Right ventricle myocardium inferior (tissue), 1 donor: ENCODE measurements around the gene ZC2HC1C. TPM values are rescaled to one million over a fixed set of nuclear protein-coding genes. Genes with fewer than 3 reads are reported as not detected.

ENCODE experiments used
- ATAC-seq: fragments of 200-7000 bp; cut with Tn5 transposase; one replicate; pipeline ENCODE4 v1.9.1; 2020; ENCODE audit warnings: mild to moderate bottlenecking, moderate library complexity
- DNase-seq: peaks from one replicate; pipeline ENCODE4 v3.0.0; 2021; ENCODE audit errors: missing footprints
- intact Hi-C: fragments of 100-400 bp; cut with DNase I; formaldehyde crosslinking; loops from one replicate; pipeline ENCODE4 v1.11.0; 2022
- total RNA-seq: library from RNA; stranded (reverse); fragmentation: NEBNext Ultra II Directional; extraction: Animal tissue kit (Norgen Biotek cat#: 25700); gene quantifications from one replicate; pipeline ENCODE4 v1.2.1, GENCODE V29; 2021
- donor health status: DM: no; HTN: yes; CAD: no; lungs with severe emphysema.

The ZC2HC1C gene
- total RNA-seq, 1 donor from 2014 or later = 11.4 TPM

DNA sequence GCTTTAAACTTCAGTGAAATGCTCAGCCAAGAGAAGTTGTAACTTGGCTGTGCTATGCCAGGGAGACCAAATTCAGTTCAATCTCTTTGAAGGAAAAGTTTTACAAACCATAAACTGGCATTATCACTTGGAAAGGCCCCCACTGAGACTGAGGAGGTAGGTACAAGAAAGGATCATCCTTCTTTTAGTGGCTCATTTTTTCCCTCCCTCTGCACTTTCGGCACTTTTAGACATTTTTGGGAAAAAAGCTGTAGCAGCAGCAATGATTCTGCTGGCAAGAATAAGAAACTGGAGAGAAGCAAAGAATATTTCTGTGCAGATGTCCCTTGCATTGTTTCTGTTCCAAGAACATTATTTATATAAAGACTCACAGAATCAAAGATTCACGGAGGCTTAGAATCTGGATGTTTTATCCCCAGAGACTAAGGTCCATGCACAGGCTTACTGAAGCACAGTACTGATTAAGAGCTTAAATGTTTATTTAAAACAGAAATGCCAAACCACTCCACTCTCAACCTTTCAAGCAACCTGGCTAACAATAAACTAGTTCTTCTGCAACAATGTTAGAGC lies 12.3 kb downstream of the ZC2HC1C start:
- intact Hi-C loops = loop anchor here (10.0 kb wide), 1 partner anchor 137 kb away; no protein-coding TSS in a partner anchor
- no peak for DNase-seq
- ATAC-seq = no peak

DNA sequence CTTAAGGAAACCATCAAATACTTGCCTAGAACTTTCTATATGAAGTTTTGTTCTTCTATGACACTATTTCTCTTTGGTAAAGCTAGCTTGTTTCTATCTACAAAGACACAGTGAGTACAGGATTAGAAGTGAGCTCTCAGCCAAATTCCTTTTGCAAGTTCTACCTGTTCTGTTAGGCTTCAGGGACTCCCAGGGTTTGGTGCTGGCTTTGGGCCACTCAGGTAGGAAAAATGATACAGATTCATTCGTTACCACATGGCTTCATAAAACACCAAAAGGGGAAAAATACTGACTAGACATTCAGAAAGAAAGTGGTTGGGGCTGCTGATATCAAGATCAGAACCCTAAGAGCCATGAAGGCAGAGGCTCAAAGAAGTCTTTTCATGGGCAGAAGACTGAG lies 13.8 kb downstream of the ZC2HC1C start:
- DNase-seq (no peak), ATAC-seq (no peak)
- intact Hi-C loops = loop anchor here (10.0 kb wide), 1 partner anchor 138 kb away; no protein-coding TSS in a partner anchor

DNA sequence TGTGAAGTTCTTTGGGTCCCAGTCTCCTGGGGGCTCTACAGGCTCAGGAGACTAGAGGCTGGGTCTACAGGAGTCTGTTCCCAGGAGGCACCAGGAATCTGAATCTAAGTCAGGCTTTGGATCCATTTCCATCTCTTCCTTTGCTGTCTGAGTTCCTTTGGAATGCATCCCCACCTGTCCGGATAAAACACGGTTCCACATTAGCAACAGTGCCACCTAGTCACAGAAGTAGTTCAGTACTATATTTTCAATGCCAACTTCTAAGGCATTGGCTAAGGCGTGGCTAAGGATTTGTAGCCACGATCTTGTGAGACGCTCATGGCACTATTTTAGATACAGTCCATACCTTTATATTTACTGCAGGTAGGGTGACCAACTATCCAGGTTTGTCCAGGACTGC lies 15.1 kb downstream of the ZC2HC1C start:
- DNase-seq (no peak), ATAC-seq (no peak)
- intact Hi-C loops = loop anchor here (10.0 kb wide), 1 partner anchor 140 kb away; no protein-coding TSS in a partner anchor

DNA sequence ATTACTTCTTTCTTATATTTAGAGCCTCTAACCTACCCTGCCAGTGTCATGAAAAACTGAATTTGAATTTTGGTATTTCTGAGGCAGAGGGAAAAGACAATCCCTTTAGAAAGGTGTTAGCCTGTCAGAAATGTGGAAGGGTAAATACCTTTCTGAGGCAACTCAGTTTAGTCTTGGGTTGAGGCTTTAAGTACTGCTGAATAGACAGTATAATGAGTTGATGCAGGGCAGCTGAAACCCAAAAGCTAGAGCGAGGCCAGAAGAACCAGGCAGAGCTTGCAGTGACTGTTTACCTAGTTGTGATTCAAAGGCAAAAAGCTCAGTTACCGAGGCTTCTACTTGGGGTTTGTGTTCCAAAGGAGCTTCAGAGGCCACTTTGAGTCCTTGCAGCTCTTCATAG lies 18.7 kb downstream of the ZC2HC1C start:
- no peak for DNase-seq
- ATAC-seq = peak; percentile 9
- intact Hi-C loops = loop anchor here (2.0 to 10.0 kb wide), 3 partner anchors 143 to 227 kb away; no protein-coding TSS in a partner anchor

DNA sequence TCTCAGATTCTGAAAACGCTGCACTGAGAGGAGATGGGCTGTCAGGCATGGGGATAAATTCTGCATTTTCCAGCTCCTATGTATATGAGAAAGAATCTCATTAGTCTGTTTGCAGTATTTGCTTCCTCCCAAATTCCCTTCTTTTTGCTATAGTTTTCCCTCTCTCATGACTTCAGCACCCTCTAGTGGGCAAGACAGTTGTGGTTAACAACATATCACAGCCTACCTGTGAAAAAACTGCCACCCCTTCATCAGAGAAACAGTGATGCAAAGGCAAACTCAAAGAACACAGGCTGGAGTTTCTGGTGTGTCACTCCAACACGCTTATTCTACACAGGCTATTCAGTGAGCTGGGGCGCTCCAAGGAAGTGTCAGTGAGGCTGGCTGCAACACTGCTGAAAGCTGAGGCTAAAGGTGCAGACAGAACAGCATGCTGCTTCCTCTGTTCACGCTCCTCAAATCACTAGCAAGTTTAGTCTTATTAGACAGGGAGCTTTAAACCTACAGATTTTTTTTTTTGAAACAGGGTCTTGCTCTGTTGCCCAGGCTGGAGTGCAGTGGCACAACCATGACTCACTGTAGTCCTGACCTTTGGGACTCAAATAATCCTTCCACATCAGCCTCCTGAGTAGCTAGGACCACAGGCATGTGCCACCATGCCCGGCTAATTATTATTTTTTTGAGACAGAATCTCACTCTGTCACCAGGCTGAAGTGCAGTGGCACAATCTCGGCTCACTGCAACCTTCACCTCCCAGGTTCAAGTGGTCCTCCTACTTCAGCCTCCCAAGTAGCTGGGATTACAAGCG lies 19.3 kb downstream of the ZC2HC1C start:
- ATAC-seq (peak; percentile 68), DNase-seq (no peak)
- intact Hi-C loops = loop anchor here (2.0 to 10.0 kb wide), 3 partner anchors 144 to 228 kb away; no protein-coding TSS in a partner anchor

DNA sequence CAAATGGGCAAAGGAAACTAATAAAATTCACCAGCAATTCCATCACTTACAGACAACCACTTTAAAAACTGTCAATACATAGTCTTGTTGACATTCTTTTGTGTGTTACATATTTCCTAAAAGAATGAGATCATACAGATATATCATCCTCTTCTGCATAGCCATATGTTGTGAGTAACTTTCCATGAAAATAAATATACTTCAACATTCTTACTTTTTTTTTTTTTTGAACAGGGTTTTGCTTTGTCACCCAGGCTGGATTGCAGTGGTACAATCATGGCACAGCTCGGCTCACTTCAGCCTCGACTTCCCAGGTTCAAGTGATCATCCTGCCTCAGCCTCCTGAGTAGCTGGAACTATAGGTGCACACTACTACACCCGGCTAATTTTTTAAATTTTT lies 20.9 kb downstream of the ZC2HC1C start:
- no peak for ATAC-seq
- no peak for DNase-seq
- intact Hi-C loops = no loop called here

DNA sequence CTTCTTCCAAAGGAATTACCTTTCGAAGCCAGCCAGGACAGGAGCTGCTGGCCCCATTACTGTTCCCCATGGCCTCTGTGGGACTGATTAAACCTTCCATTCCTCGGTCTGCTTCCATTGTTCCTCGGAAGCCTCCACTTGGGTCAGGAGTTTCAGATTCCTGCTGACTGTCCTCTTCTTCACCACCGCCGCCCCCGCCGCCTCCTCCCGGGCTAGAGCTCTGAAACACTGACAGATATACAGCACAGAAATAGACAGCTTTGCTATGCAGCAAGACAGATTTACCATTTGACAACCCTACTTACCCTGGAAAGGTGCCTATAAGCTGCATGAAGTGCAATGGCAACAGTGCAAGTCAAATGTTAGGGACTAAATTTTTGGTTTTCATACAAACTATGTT lies 21.8 kb downstream of the ZC2HC1C start:
- DNase-seq = no peak
- intact Hi-C loops = no loop called here
- no peak for ATAC-seq

DNA sequence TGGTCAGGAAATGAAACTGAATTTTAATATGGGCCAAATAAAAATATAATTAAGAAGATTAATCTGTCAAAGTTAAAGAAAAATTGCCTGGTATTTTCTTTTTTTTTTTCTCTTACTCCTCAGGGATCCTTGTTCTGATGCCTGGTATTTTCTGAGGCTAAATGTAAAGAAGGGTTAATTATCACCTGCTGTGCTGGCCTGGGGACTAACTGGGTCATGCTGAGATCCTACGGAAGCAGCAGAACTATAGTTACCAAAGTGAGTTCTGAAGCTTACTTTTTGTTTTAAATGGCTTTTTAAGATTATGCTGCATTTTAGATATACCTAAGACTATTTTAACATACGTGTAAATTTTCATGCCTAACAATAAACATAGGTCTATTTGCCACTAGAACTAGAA lies 23.3 kb downstream of the ZC2HC1C start:
- intact Hi-C loops = no loop called here
- DNase-seq = no peak
- ATAC-seq = no peak

DNA sequence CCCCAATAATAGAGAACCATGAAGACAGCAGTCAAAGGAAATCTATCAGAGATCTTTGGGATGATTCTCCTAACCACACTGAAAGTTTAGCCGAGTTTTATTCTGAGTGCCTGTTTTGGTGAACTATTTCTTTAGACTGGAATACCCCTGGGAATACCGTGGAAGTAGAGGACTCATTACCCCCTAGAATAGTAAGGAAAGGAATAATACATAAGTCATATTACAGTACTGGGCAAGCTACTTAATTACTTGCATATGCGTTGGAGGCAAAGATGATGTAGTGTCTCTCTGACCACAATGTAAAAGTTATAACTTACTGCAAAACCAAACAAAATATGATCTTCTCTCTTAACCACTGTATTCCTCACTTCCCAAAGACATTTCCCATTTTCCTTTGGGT lies 25.5 kb downstream of the ZC2HC1C start:
- no peak for ATAC-seq
- intact Hi-C loops = no loop called here
- DNase-seq = no peak

DNA sequence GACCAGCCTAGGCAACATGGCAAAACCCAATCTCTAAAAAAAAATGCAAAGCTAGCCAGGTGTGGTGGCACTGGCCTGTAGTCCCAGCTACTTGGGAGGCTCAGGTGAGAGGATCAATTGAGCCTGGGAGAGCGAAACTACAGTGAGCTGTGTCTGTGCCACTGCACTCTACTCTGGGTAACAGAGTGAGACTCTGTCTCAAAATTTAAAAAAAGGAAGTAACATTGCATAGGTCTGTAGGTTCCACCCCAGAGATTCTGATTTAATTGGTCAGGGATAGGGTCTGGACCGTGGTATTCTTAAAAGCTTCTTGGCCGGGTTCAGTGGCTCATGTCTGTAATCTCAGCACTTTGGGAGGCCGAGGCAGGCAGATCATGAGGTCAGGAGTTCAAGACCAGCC lies 26.2 kb downstream of the ZC2HC1C start:
- no peak for ATAC-seq

DNA sequence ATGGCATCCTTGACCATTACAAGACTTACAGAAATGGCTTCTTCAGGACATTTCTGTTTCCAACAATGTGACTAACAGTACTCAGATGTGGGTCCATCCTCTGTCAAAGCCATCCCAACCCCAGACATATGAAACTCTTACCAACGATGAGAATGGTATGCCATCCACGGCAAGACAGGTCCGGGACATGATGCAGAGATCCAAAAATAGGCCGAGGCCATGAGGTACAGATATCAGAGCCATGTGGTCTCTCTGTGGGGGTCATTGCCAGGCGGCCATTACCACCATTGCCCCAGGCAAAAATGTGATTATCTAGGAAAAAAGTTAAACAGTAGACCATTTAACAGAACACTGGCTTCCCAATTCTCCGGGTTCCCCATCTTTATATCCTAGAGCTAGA lies 27.5 kb downstream of the ZC2HC1C start:
- DNase-seq (no peak), ATAC-seq (peak; percentile 20)
- intact Hi-C loops = no loop called here

More for the DNA sequence above, 26.2 kb downstream of the ZC2HC1C start:
- intact Hi-C loops = no loop called here
- DNase-seq = no peak

DNA sequence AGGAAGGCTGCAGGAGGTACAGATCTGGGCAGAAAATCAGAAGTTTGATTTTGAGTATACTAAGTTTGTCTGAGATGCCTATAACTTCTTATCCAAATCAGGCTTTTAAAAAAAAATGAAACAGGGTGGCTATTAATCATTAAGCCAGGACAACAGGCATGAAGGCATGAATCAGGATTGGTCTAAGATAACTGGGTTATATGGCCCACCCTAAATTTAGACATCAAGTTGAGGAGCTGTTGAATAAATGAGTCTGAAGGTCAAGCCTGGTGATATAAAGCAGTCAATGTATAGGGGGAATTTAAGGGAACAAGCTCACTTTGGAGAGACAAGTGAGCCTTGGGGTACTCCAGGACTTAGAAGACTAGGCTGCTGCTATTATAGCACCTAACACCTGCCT lies 28.8 kb downstream of the ZC2HC1C start:
- no peak for ATAC-seq
- intact Hi-C loops = no loop called here
- DNase-seq = no peak

DNA sequence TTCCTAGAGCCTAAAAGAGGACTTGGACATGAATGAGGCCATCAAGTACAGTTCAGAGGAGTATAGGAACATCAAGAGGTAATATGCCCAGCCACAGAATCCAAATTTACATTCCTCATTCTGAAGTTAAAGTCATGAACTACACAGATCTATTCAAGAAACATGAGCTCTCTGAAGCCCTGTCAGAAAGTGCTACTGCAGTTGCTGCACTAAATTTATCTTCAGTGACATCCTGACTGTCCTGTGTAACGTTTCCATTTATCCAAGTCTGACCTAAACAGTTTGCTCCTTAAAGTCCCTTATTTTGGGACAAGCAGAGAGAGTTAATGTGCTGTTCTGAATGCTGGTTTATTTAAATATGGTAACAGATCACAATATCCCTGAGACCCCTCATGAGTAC lies 29.2 kb downstream of the ZC2HC1C start:
- no peak for ATAC-seq
- intact Hi-C loops = no loop called here
- DNase-seq = no peak

DNA sequence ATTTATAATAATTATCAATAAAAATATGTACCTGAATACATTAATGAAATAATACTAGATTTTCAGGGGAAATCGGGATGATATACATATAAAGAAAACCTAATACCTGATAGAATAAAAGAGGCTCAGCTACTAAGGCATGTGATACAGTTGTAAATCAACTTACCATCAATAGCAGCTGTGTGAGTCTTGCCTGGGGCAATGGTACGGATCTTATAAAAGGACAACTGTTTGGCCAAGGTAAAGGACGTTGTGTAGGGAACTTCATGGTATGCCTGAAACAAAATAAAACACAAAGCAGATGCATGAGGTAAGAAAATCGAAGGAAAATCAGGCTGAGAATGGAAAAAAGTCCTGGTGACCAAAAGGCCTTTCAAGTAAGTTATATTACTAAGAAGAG lies 32.0 kb downstream of the ZC2HC1C start:
- DNase-seq (no peak), ATAC-seq (no peak)
- intact Hi-C loops = no loop called here

DNA sequence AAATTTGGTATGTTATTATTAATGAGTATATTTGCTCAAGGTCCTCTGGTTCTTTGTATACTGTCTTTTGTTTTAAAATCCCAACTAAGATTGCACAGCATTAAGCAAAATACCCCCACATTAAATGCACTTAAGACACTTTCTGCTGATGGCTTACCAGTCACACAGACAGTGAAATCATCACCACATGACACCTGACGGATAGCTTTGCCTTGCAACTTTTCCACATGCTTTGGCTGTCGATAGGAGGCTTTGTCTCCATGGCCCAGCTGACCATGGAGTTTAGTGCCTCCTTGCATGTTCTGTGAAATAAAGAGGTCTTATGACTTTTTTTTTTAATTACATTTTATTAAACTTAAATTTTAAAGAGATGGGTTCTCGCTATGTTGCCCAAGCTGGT lies 37.7 kb downstream of the ZC2HC1C start:
- DNase-seq = no peak

DNA sequence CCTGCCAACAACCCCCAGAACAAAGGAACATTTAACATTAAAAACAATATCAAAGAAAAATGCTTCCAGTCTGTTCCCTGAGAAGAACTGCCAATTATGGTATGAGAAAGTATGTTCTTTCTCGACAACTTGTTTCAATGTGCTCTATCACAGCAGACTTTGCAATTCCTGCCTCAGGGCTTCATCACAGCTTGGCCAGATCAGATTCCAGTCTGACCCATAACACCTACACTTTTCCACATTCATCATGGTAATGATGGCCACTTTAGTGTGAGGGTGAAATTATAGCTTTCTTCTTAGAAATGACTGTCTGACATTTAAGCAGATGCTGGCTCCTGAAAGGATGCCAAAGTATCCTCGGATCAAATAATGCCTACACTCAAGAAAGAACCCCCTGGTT lies 40.4 kb downstream of the ZC2HC1C start:
- ATAC-seq (no peak), DNase-seq (no peak)
- intact Hi-C loops = no loop called here

More for the DNA sequence above, 37.7 kb downstream of the ZC2HC1C start:
- ATAC-seq = no peak
- intact Hi-C loops = no loop called here

DNA sequence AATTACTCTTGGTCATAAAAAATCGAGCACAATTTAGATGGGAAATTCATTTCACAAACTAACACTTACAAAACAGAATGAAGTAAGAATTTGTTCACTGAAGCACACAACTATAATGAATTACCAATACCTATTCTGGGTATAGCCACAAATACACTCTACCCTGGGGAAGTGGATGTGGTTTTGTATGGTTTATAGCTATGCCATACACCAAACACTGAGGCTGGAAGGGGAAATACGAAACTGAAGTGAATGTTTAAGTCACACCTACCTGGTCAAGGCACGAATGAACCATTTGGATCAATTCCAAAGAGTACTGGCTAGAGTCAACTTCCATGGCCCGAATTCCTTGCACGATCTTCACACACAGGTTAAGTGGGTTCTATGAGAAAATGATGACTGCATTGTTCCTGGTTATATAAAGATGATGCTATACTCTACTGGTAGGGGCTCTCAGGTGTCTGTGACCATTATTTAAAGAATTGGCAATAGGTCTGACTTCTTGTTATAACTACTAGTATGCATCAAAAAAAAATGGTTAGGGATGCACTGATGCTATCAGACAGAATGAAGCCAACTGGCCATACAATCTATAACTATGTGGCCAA lies 44.6 kb downstream of the ZC2HC1C start:
- DNase-seq (no peak), ATAC-seq (no peak)
- intact Hi-C loops = no loop called here

DNA sequence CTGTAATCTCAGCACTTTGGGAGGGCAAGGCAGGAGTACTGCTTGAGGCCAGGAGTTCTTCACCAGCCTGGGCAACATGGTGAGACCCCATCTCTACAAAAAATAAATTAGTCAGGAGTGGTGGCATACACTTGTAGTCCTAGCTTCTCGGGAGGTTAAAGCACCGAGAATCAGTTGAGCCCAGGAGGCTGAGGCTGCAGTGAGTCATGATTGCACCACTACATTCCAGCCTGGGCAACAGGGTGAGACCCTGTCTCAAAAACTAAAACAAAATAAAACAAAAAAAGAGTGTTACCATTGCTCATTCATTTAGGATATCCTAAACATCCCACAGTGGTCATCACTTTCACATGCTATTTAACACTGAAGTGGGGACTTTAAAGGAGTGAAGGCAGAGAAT lies 49.6 kb downstream of the ZC2HC1C start:
- ATAC-seq = no peak
- intact Hi-C loops = no loop called here
- no peak for DNase-seq

DNA sequence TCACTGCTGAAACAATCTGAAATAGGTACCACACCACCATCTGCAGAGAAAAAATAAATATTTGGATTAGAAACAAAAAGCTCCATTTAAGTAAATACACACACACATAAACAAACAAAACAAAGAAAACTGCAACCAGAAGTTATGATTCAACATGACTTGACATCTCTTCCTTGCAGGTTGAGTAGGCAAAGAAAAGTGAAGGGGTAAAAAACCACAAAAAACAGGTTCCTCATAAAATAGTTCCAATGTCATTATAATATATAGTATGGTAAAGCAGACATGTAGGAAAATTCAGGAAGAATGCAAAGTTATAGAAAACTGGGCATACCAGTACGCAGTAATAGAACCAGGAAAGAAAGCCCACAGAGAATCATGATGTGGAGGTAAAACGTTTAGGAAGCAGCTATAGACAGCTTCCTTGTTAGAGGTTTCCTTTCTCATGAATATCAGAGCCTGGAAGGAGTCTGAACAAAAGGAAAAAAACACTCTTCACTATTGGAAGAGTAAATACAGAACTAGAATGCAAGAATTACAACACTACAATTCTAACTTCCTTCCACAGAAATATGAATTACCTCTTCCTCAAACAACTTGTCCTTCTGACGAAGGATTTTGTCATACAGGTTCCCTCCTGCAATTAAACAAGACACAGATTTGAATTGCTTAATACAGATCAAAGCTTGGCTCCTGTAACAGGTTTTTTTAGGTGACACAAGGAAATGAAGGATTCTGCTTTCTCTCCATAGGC lies 51.3 kb downstream of the ZC2HC1C start:
- ATAC-seq = no peak
- intact Hi-C loops = no loop called here
- no peak for DNase-seq
